HepG2 (cell line): ENCODE data around the gene C1R. TPM values are rescaled to one million over a fixed set of nuclear protein-coding genes. Genes with fewer than 3 reads are reported as not detected.

Source experiments
- ATAC-seq: fragments of 200-7000 bp; cut with Tn5 transposase; 3 replicates; pipeline ENCODE4 v1.9.1; 2020; ENCODE audit warnings: mild to moderate bottlenecking, moderate library complexity
- BruUV-seq: library from RNA; stranded (reverse); fragments of 400-500 nt; replicated peaks from 2 replicates; lab custom pipeline; 2021; lab: Mats Ljungman, UMichigan
- CTCF ChIA-PET: fragments of 300-600 bp; formaldehyde crosslinking; extraction: SDS; loops from one replicate; lab custom pipeline; 2021; ENCODE audit warnings: low total read pairs, inconsistent platforms, low intra/inter-chr PET ratio; lab: Yijun Ruan, JAX
- POLR2A ChIA-PET: fragments of 350-600 bp; sonication (Branson Sonifier 250); formaldehyde crosslinking; loops from one replicate; lab custom pipeline; 2020; ENCODE audit warnings: antibody characterized with exemption, inconsistent platforms; lab: Yijun Ruan, JAX
- DNase-seq: peaks from one replicate; pipeline ENCODE4 v3.0.0-alpha.2; 2015; ENCODE audit warnings: low spot score
- FAIRE-seq: peaks from 3 replicates; lab custom pipeline; 2011; peaks lifted over from hg19 to GRCh38; lab: Jason Lieb, UNC
- H2AFZ ChIP-seq: one replicate; pipeline ENCODE4 v1.6.1; 2011; ENCODE audit warnings: low read length, inconsistent platforms
- H3K27ac ChIP-seq: fragments of 300-600 bp; 3 replicates; pipeline ENCODE4 v1.8.0; 2011; ENCODE audit warnings: mixed run types, mild to moderate bottlenecking, mixed read lengths, low read length, inconsistent platforms; ENCODE audit not compliant: insufficient read depth; ENCODE audit errors: extremely low read length
- H3K27me3 ChIP-seq, 2 experiments: fragments of 200-600 bp in 1 of 2; 2 replicates in 1 of 2; 3 replicates in 1 of 2; pipeline versions ENCODE4 v1.6.0 to v1.8.0; 2011; ENCODE audit warnings: low read length in 2 of 2, mild to moderate bottlenecking in 2 of 2, moderate library complexity in 2 of 2, inconsistent platforms in 1 of 2; ENCODE audit not compliant: insufficient read depth in 2 of 2, control insufficient read depth in 1 of 2
- H3K36me3 ChIP-seq, 2 experiments: fragments of 200-600 bp in 1 of 2; replicated peaks in 1 of 2; 2 replicates in 1 of 2; 3 replicates in 1 of 2; pipeline versions ENCODE4 v1.5.1 to v1.8.0; 2011; ENCODE audit warnings: low read length in 2 of 2, inconsistent platforms in 1 of 2; ENCODE audit not compliant: insufficient read depth in 2 of 2, control insufficient read depth in 1 of 2
- H3K4me1 ChIP-seq: 2 replicates; pipeline ENCODE4 v1.5.1; 2012; ENCODE audit warnings: low read length, inconsistent platforms; ENCODE audit not compliant: insufficient read depth
- H3K4me2 ChIP-seq: 2 replicates; pipeline ENCODE4 v1.6.0; 2011; ENCODE audit warnings: low read depth, low read length, inconsistent platforms
- H3K4me3 ChIP-seq, 3 experiments: fragments of 200-600 bp in 1 of 3; sonication (generic), shearing (Covaris generic) in 1 of 3; replicated peaks in 1 of 3; 2 replicates each; pipeline ENCODE4 v1.5.1; 2011 to 2016; ENCODE audit warnings: low read length in 3 of 3, inconsistent platforms in 2 of 3, low read depth in 2 of 3, mild to moderate bottlenecking in 2 of 3, control low read depth in 1 of 3, mixed read lengths in 1 of 3; ENCODE audit not compliant: insufficient read depth in 1 of 3
- H3K79me2 ChIP-seq: one replicate; pipeline ENCODE4 v1.6.1; 2011; ENCODE audit warnings: low read length, inconsistent platforms; ENCODE audit not compliant: insufficient read depth
- H3K9ac ChIP-seq: 2 replicates; pipeline ENCODE4 v1.6.0; 2011; ENCODE audit warnings: mild to moderate bottlenecking, low read depth, low read length, inconsistent platforms; ENCODE audit not compliant: insufficient read depth
- H3K9me3 ChIP-seq: 2 replicates; pipeline ENCODE4 v1.5.1; 2012; ENCODE audit warnings: mild to moderate bottlenecking, low read length
- H4K20me1 ChIP-seq: 2 replicates; pipeline ENCODE4 v1.6.0; 2011; ENCODE audit warnings: inconsistent platforms, mild to moderate bottlenecking, low read length, moderate library complexity; ENCODE audit not compliant: insufficient read depth
- CHD2 ChIP-seq: IDR thresholded peaks from 2 replicates; pipeline ENCODE4 v1.6.1; 2011; ENCODE audit warnings: low read depth, low read length, improper control_type of control experiment
- DMAP1 ChIP-seq: IDR thresholded peaks from 2 replicates; pipeline ENCODE4 v1.6.1; 2016
- HNRNPLL ChIP-seq: fragments of 200-400 bp; formaldehyde crosslinking; IDR thresholded peaks from 2 replicates; pipeline ENCODE4 v1.6.1; 2017; ENCODE audit warnings: mild to moderate bottlenecking, low read depth, low read length; ENCODE audit not compliant: poor library complexity, severe bottlenecking
- KDM2A ChIP-seq: sonication (generic); formaldehyde crosslinking; IDR thresholded peaks from 2 replicates; pipeline ENCODE4 v1.4.0; 2020; ENCODE audit warnings: low read depth, missing genetic modification reagents, borderline replicate concordance
- MEIS2 ChIP-seq: sonication (generic); formaldehyde crosslinking; IDR thresholded peaks from 2 replicates; pipeline ENCODE4 v1.9.0; 2021; ENCODE audit warnings: mild to moderate bottlenecking, missing genetic modification reagents
- PRDM10 ChIP-seq: sonication (generic); formaldehyde crosslinking; IDR thresholded peaks from 2 replicates; pipeline ENCODE4 v1.4.0; 2020; ENCODE audit warnings: low read depth, missing genetic modification reagents
- TFE3 ChIP-seq: IDR thresholded peaks from 2 replicates; pipeline ENCODE4 v1.6.1; 2016
- ZNF343 ChIP-seq: sonication (generic); formaldehyde crosslinking; IDR thresholded peaks from 2 replicates; pipeline ENCODE4 v1.4.0; 2020; ENCODE audit warnings: mild to moderate bottlenecking, missing genetic modification reagents
- ZNF704 ChIP-seq: sonication (generic); formaldehyde crosslinking; IDR thresholded peaks from 2 replicates; pipeline ENCODE4 v1.8.1; 2023; ENCODE audit warnings: mild to moderate bottlenecking, inconsistent platforms, moderate library complexity, missing genetic modification reagents, borderline replicate concordance
- ZNF891 ChIP-seq: sonication (generic); formaldehyde crosslinking; IDR thresholded peaks from 2 replicates; pipeline ENCODE4 v1.5.0; 2020; ENCODE audit warnings: mild to moderate bottlenecking, missing genetic modification reagents
- ZSCAN25 ChIP-seq: sonication (generic); formaldehyde crosslinking; IDR thresholded peaks from 2 replicates; pipeline ENCODE4 v1.8.0; 2022; ENCODE audit warnings: mild to moderate bottlenecking, missing genetic modification reagents
- WGBS: methylation state at CpG from one replicate; pipeline ENCODE4 v1.1.6; 2017; ENCODE audit warnings: low lambda C conversion rate; 5-methylcytosine and 5-hydroxymethylcytosine counted together
- in situ Hi-C: cut with HindIII; loops from 2 replicates; pipeline ENCODE4 v1.10.0; 2017; ENCODE audit warnings: low pct_unique_long_range_greater_than_20kb; ENCODE audit not compliant: extremely low pct_ligation_motif_present
- intact Hi-C: fragments of 100-400 bp; cut with micrococcal nuclease; formaldehyde crosslinking; loops from one replicate; pipeline ENCODE4 v1.10.0; 2022; ENCODE audit not compliant: unreplicated experiment
- polyA plus RNA-seq, 8 experiments: library from polyadenylated mRNA; depleted of rRNA in 3 of 8; stranded (reverse) in 7 of 8; unstranded in 1 of 8; fragments of >200 nt; fragmentation: Illumina TruSeq in 4 of 8; extraction: Trizol in 4 of 8; gene quantifications; 2 replicates each; pipeline versions ENCODE4 v1.2.1 to v1.2.3, GENCODE V29; 2011 to 2016; ENCODE audit warnings: low read depth in 4 of 8, missing spikeins in 1 of 8, mixed read lengths in 1 of 8; ENCODE audit not compliant: insufficient read depth in 1 of 8
- total RNA-seq, 5 experiments: library from RNA; depleted of rRNA; stranded (reverse); fragments of >200 nt; fragmentation: Illumina TruSeq; extraction: Trizol; gene quantifications; 2 replicates each; pipeline ENCODE4 v1.2.3, GENCODE V29; 2016; ENCODE audit warnings: low read depth in 1 of 5

The C1R gene
- total and polyA plus RNA-seq, 2 of the 13 experiments (the other 11 are each of a cell fraction or from before 2014, with no cell fraction given), result 3.5 to 6.5 TPM

- no peaks in the 10 kb centered on the region for H3K36me3 ChIP-seq
- CTCF ChIA-PET, result interaction anchor here (0.7 to 5.0 kb wide), 6 partner anchors 9 to 73 kb away, joined by 3 to 45 read pairs (median 4); partner anchors contain the start of genes C1RL, C1S and LPCAT3
- DNase-seq, result no peak
- in situ Hi-C loops (loop anchor here (5.0 kb wide), 1 partner anchor 34 kb away; no protein-coding TSS in a partner anchor), intact Hi-C loops (loop anchor here (1.0 to 2.0 kb wide), 3 partner anchors 17 to 147 kb away; partner anchors contain the start of genes C12orf57, C1RL and C1S)
- POLR2A ChIA-PET, result interaction anchor here (1.3 to 2.7 kb wide), 2 partner anchors 16 to 147 kb away, joined by 6 to 9 read pairs; partner anchors contain the start of genes C12orf57 and RNU7-1
- H3K4me1 ChIP-seq, result peaks cover 27% of the 10 kb centered on the region
- 1% methylated on average over 9 of the region's 10 CpGs for WGBS
- H3K27ac ChIP-seq, result no peak overlapping the region
- BruUV-seq, result no TSS peak
- H3K4me2 ChIP-seq, result peak overlapping the region; percentile 73
- no peak for FAIRE-seq
- no peaks in the 10 kb centered on the region; the same call in 1 of the 2 replicates for H4K20me1 ChIP-seq
- no peak overlapping the region for H2AFZ ChIP-seq
- H3K9ac ChIP-seq, result 0 out of 2 replicates have a peak overlapping the region, but pooled peaks have one; percentile 13
- no peaks in the 10 kb centered on the region for H3K79me2 ChIP-seq
- peak overlapping the region; percentile 53 to 68 (median 53); a peak in 3 of 6 replicates for H3K4me3 ChIP-seq
- H3K9me3 ChIP-seq, result no peaks in the 10 kb centered on the region
- peak; percentile 39 for ATAC-seq
- no peak for TF ChIP-seq TFE3 (CRISPR knock-in tag)
- TF ChIP-seq DMAP1 (CRISPR knock-in tag), result no peak
- no peak for TF ChIP-seq ZNF704 (CRISPR knock-in tag)
- TF ChIP-seq KDM2A (CRISPR knock-in tag), result peak; percentile 10; the same call in 1 of the 2 replicates
- no peak for TF ChIP-seq HNRNPLL
- peak; percentile 65 for TF ChIP-seq ZSCAN25 (CRISPR knock-in tag)
- TF ChIP-seq MEIS2, result no peak
- TF ChIP-seq ZNF343, result no peak
- no peak for TF ChIP-seq CHD2
- TF ChIP-seq PRDM10 (CRISPR knock-in tag), result peak; percentile 31
- TF ChIP-seq ZNF891 (CRISPR knock-in tag), result peak; percentile 46; the same call in 1 of the 2 replicates
- peaks cover 0 to 2% of the 10 kb centered on the region in 2 experiments; a peak in 1 of 5 replicates for H3K27me3 ChIP-seq
Observed at GRCh38 chr12:7091660-7092228, 501 bp downstream of the C1R start.
